HepG2 (cell line): ENCODE data around the gene ZNF121. TPM values are rescaled to one million over a fixed set of nuclear protein-coding genes. Genes with fewer than 3 reads are reported as not detected.
A peak's percentile ranks its signal among the peaks of the same experiment; 100 is the strongest.

ENCODE experiments used
- ATAD3A ChIP-seq: sonication (generic); formaldehyde crosslinking; IDR thresholded peaks from 2 replicates; pipeline ENCODE4 v1.4.0; 2020; ENCODE audit warnings: missing genetic modification reagents
- GZF1 ChIP-seq: sonication (generic); formaldehyde crosslinking; IDR thresholded peaks from 2 replicates; pipeline ENCODE4 v1.5.1; 2020; ENCODE audit warnings: mild to moderate bottlenecking, missing genetic modification reagents
- HDAC2 ChIP-seq: sonication (generic); formaldehyde crosslinking; IDR thresholded peaks from 2 replicates; pipeline ENCODE4 v1.4.0; 2020; ENCODE audit warnings: missing genetic modification reagents
- HES4 ChIP-seq: sonication (generic); formaldehyde crosslinking; IDR thresholded peaks from 2 replicates; pipeline ENCODE4 v1.9.0; 2021; ENCODE audit warnings: mild to moderate bottlenecking, missing genetic modification reagents, borderline replicate concordance
- HHEX ChIP-seq: IDR thresholded peaks from 2 replicates; pipeline ENCODE4 v1.6.1; 2016; ENCODE audit warnings: control low read depth
- HOXA7 ChIP-seq: sonication (generic); formaldehyde crosslinking; IDR thresholded peaks from 2 replicates; pipeline ENCODE4 v1.8.1; 2022; ENCODE audit warnings: mild to moderate bottlenecking, missing genetic modification reagents, moderate library complexity
- KDM2A ChIP-seq: sonication (generic); formaldehyde crosslinking; IDR thresholded peaks from 2 replicates; pipeline ENCODE4 v1.4.0; 2020; ENCODE audit warnings: low read depth, missing genetic modification reagents, borderline replicate concordance
- KDM3A ChIP-seq: IDR thresholded peaks from 2 replicates; pipeline ENCODE4 v1.6.1; 2018; ENCODE audit warnings: low read depth, missing compliant biosample characterization
- KLF16 ChIP-seq, 2 experiments: sonication (generic) in 1 of 2; formaldehyde crosslinking in 1 of 2; IDR thresholded peaks; 2 replicates each; pipeline versions ENCODE4 v1.6.1 to v1.8.0; 2016 to 2023; ENCODE audit warnings: missing genetic modification reagents in 2 of 2, missing compliant biosample characterization in 1 of 2
- MAZ ChIP-seq, 2 experiments: sonication (generic) in 1 of 2; formaldehyde crosslinking in 1 of 2; IDR thresholded peaks; 2 replicates each; pipeline versions ENCODE4 v1.5.0 to v1.6.1; 2012 to 2020; ENCODE audit warnings: low read depth in 2 of 2, mild to moderate bottlenecking in 2 of 2, borderline replicate concordance in 1 of 2, improper control_type of control experiment in 1 of 2, low read length in 1 of 2, missing genetic modification reagents in 1 of 2, moderate library complexity in 1 of 2
- MED8 ChIP-seq: sonication (generic); formaldehyde crosslinking; IDR thresholded peaks from 2 replicates; pipeline ENCODE4 v1.8.1; 2023; ENCODE audit warnings: mild to moderate bottlenecking, missing genetic modification reagents; ENCODE audit not compliant: insufficient replicate concordance
- NBN ChIP-seq: fragments of 450-650 bp; conservative IDR thresholded peaks from 2 replicates; pipeline ENCODE4 v1.6.1; 2017
- NFE2 ChIP-seq: sonication (generic); formaldehyde crosslinking; IDR thresholded peaks from 2 replicates; pipeline ENCODE4 v1.4.0; 2020; ENCODE audit warnings: missing genetic modification reagents
- NFKB2 ChIP-seq: sonication (generic); formaldehyde crosslinking; IDR thresholded peaks from 2 replicates; pipeline ENCODE4 v1.4.0; 2020; ENCODE audit warnings: missing genetic modification reagents, borderline replicate concordance
- PAWR ChIP-seq: sonication (generic); formaldehyde crosslinking; IDR thresholded peaks from 2 replicates; pipeline ENCODE4 v1.4.0; 2020; ENCODE audit warnings: missing genetic modification reagents, mild to moderate bottlenecking, borderline replicate concordance
- POLR2AphosphoS5 ChIP-seq: IDR thresholded peaks from 2 replicates; pipeline ENCODE4 v1.6.1; 2012; ENCODE audit warnings: low read depth, low read length
- RBAK ChIP-seq: sonication (generic); formaldehyde crosslinking; IDR thresholded peaks from 2 replicates; pipeline ENCODE4 v1.5.1; 2020; ENCODE audit warnings: mild to moderate bottlenecking, missing genetic modification reagents
- SKI ChIP-seq: fragments of 450-650 bp; IDR thresholded peaks from one replicate; pipeline ENCODE4 v1.6.1; 2018; ENCODE audit warnings: mild to moderate bottlenecking; ENCODE audit not compliant: partially characterized antibody
- ZMAT3 ChIP-seq: sonication (generic); formaldehyde crosslinking; conservative IDR thresholded peaks from 2 replicates; pipeline ENCODE4 v1.7.0; 2021; ENCODE audit warnings: missing genetic modification reagents
- ZNF124 ChIP-seq: sonication (generic); formaldehyde crosslinking; IDR thresholded peaks from 2 replicates; pipeline ENCODE4 v1.4.0; 2020; ENCODE audit warnings: missing genetic modification reagents
- ZNF180 ChIP-seq: sonication (generic); formaldehyde crosslinking; IDR thresholded peaks from 2 replicates; pipeline ENCODE4 v1.4.0; 2020; ENCODE audit warnings: low read depth, missing genetic modification reagents, borderline replicate concordance
- ZNF564 ChIP-seq: sonication (generic); formaldehyde crosslinking; IDR thresholded peaks from 2 replicates; pipeline ENCODE4 v1.8.1; 2023; ENCODE audit warnings: mild to moderate bottlenecking, missing genetic modification reagents
- ZNF589 ChIP-seq: sonication (generic); formaldehyde crosslinking; conservative IDR thresholded peaks from 2 replicates; pipeline ENCODE4 v1.8.0; 2022; ENCODE audit warnings: mild to moderate bottlenecking, moderate library complexity, missing genetic modification reagents
- ZNF607 ChIP-seq: sonication (generic); formaldehyde crosslinking; IDR thresholded peaks from 2 replicates; pipeline ENCODE4 v1.5.1; 2020; ENCODE audit warnings: missing genetic modification reagents, mild to moderate bottlenecking, borderline replicate concordance
- ZNF616 ChIP-seq: sonication (generic); formaldehyde crosslinking; IDR thresholded peaks from 2 replicates; pipeline ENCODE4 v1.5.0; 2020; ENCODE audit warnings: low read depth, mild to moderate bottlenecking, missing genetic modification reagents
- ZSCAN12 ChIP-seq: sonication (generic); formaldehyde crosslinking; IDR thresholded peaks from 2 replicates; pipeline ENCODE4 v1.9.0; 2021; ENCODE audit warnings: mild to moderate bottlenecking, missing genetic modification reagents
- polyA plus RNA-seq, 8 experiments: library from polyadenylated mRNA; depleted of rRNA in 3 of 8; stranded (reverse) in 7 of 8; unstranded in 1 of 8; fragments of >200 nt; fragmentation: Illumina TruSeq in 4 of 8; extraction: Trizol in 4 of 8; gene quantifications; 2 replicates each; pipeline versions ENCODE4 v1.2.1 to v1.2.3, GENCODE V29; 2011 to 2016; ENCODE audit warnings: low read depth in 4 of 8, missing spikeins in 1 of 8, mixed read lengths in 1 of 8; ENCODE audit not compliant: insufficient read depth in 1 of 8
- total RNA-seq, 5 experiments: library from RNA; depleted of rRNA; stranded (reverse); fragments of >200 nt; fragmentation: Illumina TruSeq; extraction: Trizol; gene quantifications; 2 replicates each; pipeline ENCODE4 v1.2.3, GENCODE V29; 2016; ENCODE audit warnings: low read depth in 1 of 5
- TF ChIP-seq, protein P1 (sequence below): sonication (generic); formaldehyde crosslinking; IDR thresholded peaks from 2 replicates; pipeline ENCODE4 v1.5.0; 2020; ENCODE audit warnings: missing genetic modification reagents, mild to moderate bottlenecking, borderline replicate concordance
- TF ChIP-seq, protein P2 (sequence below): sonication (generic); formaldehyde crosslinking; IDR thresholded peaks from 2 replicates; pipeline ENCODE4 v1.8.1; 2023; ENCODE audit warnings: mild to moderate bottlenecking, missing genetic modification reagents, borderline replicate concordance
- TF ChIP-seq, protein P3 (sequence below): sonication (generic); formaldehyde crosslinking; IDR thresholded peaks from 2 replicates; pipeline ENCODE4 v1.8.0; 2022; ENCODE audit warnings: missing genetic modification reagents, low read depth, mild to moderate bottlenecking, borderline replicate concordance

ZNF121 gene
- total and polyA plus RNA-seq, 2 of the 13 experiments (the other 11 are each of a cell fraction or from before 2014, with no cell fraction given), result 7.8 to 56.3 TPM

DNA sequence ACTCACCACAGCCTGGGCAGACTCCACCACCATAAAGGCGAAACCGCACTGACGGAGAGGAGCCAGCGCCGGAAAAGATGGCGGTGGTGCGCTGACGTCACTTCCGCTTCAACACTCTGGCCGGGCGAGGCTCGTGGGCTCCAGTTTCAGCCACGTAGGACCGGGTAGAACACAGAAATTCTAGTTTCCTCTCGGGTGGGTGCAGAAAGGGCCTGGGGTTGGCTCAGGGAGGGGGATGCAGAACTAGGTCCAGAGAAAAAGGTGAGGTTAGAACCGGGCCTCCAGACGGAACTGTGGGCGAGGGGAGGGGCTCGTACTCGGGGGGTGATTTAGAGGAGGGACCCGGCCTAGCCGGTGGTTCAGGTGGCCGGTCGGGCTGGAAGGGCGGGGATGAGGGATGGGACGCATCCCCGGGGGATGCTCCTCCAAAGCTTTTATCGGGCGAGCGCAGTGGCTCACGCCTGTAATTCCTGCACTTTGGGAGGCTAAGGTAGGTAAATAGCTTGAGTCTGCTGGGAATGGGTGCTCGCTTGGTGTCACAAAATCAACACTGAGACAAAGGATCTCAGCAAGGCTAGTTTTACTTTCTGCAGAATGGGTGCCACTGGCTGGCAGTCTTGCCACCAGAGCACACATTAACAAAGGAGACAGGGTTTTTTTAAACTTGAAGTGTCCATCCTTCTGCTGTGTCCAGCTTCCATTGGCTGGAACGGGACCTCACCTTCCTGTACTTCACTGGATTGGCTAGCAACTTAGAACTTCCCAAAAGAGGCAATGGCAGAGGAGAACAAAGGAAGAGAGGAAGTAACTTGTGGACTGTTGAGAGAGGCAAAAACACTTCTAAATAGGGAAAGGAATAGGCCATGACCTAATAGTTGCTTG is 37.1 kb upstream of the ZNF121 start, which contains the start of gene ZNF561 (continued):
- TF ChIP-seq HHEX (no peak), HDAC2 (CRISPR knock-in tag) (peak; percentile 15; the same call in 1 of the 2 replicates), GZF1 (no peak), ATAD3A (CRISPR knock-in tag) (no peak), NBN (no peak), ZMAT3 (no peak), ZNF124 (CRISPR knock-in tag) (no peak; the same call in 1 of the 2 replicates), SKI (peak; percentile 46), ZNF589 (CRISPR knock-in tag) (0 out of 2 replicates have a peak, but pooled peaks have one; percentile 44), KDM2A (CRISPR knock-in tag) (peak; percentile 82; the same call in 1 of the 2 replicates), ZNF564 (CRISPR knock-in tag) (no peak), RBAK (no peak), MAZ (IDR thresholded peaks at IDR 0.05; ENCODE audit: borderline replicate concordance, low read depth, low read length) (peak; percentile 60; the same call in 1 of the 2 replicates), MAZ (CRISPR knock-in tag; IDR thresholded peaks at IDR 0.05; ENCODE audit: low read depth) (peak; percentile 41; the same call in 1 of the 2 replicates), HES4 (CRISPR knock-in tag) (no peak), ZNF607 (CRISPR knock-in tag) (no peak), ZNF616 (CRISPR knock-in tag) (no peak), ZSCAN12 (CRISPR knock-in tag) (no peak; the same call in 1 of the 2 replicates), MED8 (CRISPR knock-in tag) (peak; percentile 14), KDM3A (CRISPR knock-in tag) (no peak), HOXA7 (no peak), PAWR (CRISPR knock-in tag) (no peak), NFE2 (CRISPR knock-in tag) (no peak), NFKB2 (CRISPR knock-in tag) (peak; percentile 66; the same call in 1 of the 2 replicates), KLF16 (CRISPR knock-in tag; IDR thresholded peaks at IDR 0.05) (peak in 1 of 2 experiments; percentile 86; a peak in 2 of 4 replicates), ZNF180 (CRISPR knock-in tag) (0 out of 2 replicates have a peak, but pooled peaks have one; percentile 55), POLR2AphosphoS5 (peak; percentile 66)
- TF ChIP-seq, protein P1, sequence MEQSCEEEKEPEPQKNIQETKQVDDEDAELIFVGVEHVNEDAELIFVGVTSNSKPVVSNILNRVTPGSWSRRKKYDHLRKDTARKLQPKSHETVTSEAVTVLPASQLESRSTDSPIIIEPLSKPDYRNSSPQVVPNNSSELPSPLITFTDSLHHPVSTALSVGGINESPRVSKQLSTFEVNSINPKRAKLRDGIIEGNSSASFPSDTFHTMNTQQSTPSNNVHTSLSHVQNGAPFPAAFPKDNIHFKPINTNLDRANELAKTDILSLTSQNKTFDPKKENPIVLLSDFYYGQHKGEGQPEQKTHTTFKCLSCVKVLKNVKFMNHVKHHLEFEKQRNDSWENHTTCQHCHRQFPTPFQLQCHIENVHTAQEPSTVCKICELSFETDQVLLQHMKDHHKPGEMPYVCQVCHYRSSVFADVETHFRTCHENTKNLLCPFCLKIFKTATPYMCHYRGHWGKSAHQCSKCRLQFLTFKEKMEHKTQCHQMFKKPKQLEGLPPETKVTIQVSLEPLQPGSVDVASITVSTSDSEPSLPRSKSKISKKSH (CRISPR knock-in tag), result peak; percentile 52; the same call in 1 of the 2 replicates
- TF ChIP-seq, protein P2, sequence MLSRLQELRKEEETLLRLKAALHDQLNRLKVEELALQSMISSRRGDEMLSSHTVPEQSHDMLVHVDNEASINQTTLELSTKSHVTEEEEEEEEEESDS (CRISPR knock-in tag), result no peak
- TF ChIP-seq, protein P3, sequence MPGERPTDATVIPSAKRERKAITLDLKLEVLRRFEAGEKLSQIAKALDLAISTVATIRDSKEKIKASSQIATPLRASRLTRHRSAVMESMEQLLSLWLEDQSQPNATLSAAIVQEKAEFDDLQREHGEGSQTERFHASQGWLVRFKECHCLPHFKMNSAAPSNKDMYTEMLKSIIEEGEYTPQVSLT, result no peak
